ENCODE data around the gene CYB561D2. TPM values are rescaled to one million over a fixed set of nuclear protein-coding genes. Genes with fewer than 3 reads are reported as not detected.

The CYB561D2 gene
- total RNA-seq, 1 experiment from 2014 or later: 9.5 TPM

DNA sequence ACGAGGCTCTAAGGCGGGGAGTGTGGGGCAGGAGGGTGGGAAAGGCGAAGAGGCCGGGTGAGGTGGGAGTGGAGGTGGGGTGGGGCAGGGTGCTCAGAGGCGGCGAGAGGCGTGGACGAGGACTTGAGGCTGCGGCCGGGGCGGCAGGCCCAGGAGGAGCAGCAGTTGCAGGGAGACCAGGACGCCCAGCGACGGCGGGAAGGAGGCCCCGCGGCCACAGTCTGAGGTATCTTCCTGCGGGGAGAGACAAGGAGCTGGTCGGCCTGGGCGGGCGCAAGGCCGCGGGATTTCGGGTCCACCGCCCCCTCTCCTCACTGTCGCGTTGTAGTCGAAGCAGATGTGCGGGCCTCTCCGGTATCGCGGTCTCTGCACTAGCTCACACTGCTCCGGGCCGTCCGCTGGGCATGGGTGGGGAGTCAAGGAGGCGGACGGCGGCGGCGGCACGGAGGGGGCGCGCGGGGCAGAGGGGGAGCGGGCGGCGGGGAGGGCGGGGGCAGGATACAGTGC is 14.0 kb downstream of the CYB561D2 start:
- BruUV-seq (replicated peaks): no TSS peak
- intact Hi-C loops (cut with micrococcal nuclease): no loop called here
- no peaks in the 10 kb centered on the region for H3K79me2 ChIP-seq (ENCODE audit: insufficient read depth, low read length)
- ATAC-seq: no peak
- POLR2A ChIA-PET: no interaction called here
- no peak overlapping the region for H2AFZ ChIP-seq (ENCODE audit: low read depth, low read length, poor library complexity, severe bottlenecking)
- DNase-seq (ENCODE audit: low read depth, low spot score): no peak
- TF ChIP-seq ZNF274 (IDR thresholded peaks at IDR 0.05; ENCODE audit: low read depth, low read length) (no peak), RAD21 (IDR thresholded peaks at IDR 0.05; ENCODE audit: low read depth) (no peak), SP1 (IDR thresholded peaks at IDR 0.05; ENCODE audit: low read depth) (no peak), JUND (IDR thresholded peaks at IDR 0.05) (no peak), EZH2phosphoT487 (IDR thresholded peaks at IDR 0.05; ENCODE audit: borderline replicate concordance) (no peak), POLR2AphosphoS5 (IDR thresholded peaks at IDR 0.05; ENCODE audit: low read depth, low read length) (no peak), YY1 (IDR thresholded peaks at IDR 0.05; ENCODE audit: extremely low read depth, insufficient replicate concordance, low read depth, low read length) (no peak), ZFX (IDR thresholded peaks at IDR 0.05) (no peak), CEBPB (IDR thresholded peaks at IDR 0.05; ENCODE audit: low read depth) (no peak), ELF1 (IDR thresholded peaks at IDR 0.05; ENCODE audit: borderline replicate concordance, low read depth) (no peak), SIN3A (IDR thresholded peaks at IDR 0.05; ENCODE audit: low read depth) (no peak), CBX3 (IDR thresholded peaks at IDR 0.05; ENCODE audit: low read depth) (no peak), EZH2 (IDR thresholded peaks at IDR 0.05) (no peak)
- TF ChIP-seq, protein P1, sequence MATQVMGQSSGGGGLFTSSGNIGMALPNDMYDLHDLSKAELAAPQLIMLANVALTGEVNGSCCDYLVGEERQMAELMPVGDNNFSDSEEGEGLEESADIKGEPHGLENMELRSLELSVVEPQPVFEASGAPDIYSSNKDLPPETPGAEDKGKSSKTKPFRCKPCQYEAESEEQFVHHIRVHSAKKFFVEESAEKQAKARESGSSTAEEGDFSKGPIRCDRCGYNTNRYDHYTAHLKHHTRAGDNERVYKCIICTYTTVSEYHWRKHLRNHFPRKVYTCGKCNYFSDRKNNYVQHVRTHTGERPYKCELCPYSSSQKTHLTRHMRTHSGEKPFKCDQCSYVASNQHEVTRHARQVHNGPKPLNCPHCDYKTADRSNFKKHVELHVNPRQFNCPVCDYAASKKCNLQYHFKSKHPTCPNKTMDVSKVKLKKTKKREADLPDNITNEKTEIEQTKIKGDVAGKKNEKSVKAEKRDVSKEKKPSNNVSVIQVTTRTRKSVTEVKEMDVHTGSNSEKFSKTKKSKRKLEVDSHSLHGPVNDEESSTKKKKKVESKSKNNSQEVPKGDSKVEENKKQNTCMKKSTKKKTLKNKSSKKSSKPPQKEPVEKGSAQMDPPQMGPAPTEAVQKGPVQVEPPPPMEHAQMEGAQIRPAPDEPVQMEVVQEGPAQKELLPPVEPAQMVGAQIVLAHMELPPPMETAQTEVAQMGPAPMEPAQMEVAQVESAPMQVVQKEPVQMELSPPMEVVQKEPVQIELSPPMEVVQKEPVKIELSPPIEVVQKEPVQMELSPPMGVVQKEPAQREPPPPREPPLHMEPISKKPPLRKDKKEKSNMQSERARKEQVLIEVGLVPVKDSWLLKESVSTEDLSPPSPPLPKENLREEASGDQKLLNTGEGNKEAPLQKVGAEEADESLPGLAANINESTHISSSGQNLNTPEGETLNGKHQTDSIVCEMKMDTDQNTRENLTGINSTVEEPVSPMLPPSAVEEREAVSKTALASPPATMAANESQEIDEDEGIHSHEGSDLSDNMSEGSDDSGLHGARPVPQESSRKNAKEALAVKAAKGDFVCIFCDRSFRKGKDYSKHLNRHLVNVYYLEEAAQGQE (IDR thresholded peaks at IDR 0.05; ENCODE audit: low read depth): no peak
- TF ChIP-seq, protein P2, sequence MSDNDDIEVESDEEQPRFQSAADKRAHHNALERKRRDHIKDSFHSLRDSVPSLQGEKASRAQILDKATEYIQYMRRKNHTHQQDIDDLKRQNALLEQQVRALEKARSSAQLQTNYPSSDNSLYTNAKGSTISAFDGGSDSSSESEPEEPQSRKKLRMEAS (IDR thresholded peaks at IDR 0.05): no peak
- TF ChIP-seq, protein P3, sequence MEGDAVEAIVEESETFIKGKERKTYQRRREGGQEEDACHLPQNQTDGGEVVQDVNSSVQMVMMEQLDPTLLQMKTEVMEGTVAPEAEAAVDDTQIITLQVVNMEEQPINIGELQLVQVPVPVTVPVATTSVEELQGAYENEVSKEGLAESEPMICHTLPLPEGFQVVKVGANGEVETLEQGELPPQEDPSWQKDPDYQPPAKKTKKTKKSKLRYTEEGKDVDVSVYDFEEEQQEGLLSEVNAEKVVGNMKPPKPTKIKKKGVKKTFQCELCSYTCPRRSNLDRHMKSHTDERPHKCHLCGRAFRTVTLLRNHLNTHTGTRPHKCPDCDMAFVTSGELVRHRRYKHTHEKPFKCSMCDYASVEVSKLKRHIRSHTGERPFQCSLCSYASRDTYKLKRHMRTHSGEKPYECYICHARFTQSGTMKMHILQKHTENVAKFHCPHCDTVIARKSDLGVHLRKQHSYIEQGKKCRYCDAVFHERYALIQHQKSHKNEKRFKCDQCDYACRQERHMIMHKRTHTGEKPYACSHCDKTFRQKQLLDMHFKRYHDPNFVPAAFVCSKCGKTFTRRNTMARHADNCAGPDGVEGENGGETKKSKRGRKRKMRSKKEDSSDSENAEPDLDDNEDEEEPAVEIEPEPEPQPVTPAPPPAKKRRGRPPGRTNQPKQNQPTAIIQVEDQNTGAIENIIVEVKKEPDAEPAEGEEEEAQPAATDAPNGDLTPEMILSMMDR (IDR thresholded peaks at IDR 0.05 in 2 of 3, conservative IDR thresholded peaks at IDR 0.05 in 1 of 3; ENCODE audit: borderline replicate concordance in 1 of 3, insufficient read depth in 1 of 3, low read depth in 2 of 3, low read length in 2 of 3): no peak
- peaks cover 4 to 24% of the 10 kb centered on the region in 2 experiments; a peak in 3 of 4 replicates for H3K4me1 ChIP-seq (ENCODE audit: control insufficient read depth in 1 of 2, insufficient read depth in 2 of 2, low read length in 2 of 2)
- H3K4me3 ChIP-seq (replicated peaks in 1 of 2; ENCODE audit: low read depth in 1 of 2, low read length in 2 of 2): no peak overlapping the region
- no peaks in the 10 kb centered on the region for H3K9me2 ChIP-seq (ENCODE audit: insufficient read depth)
- H3K9ac ChIP-seq (ENCODE audit: low read length): no peak overlapping the region
- RAD21 ChIA-PET (ENCODE audit: low non-redundant PET in 1 of 2, low total read pairs in 2 of 2, uncharacterized antibody in 2 of 2, unreplicated experiment in 2 of 2): no interaction called here
- no peaks in the 10 kb centered on the region for H3K9me3 ChIP-seq (ENCODE audit: control insufficient read depth in 1 of 2, insufficient read depth in 1 of 2, low read depth in 1 of 2, low read length in 2 of 2)
- CTCF ChIA-PET: interaction anchor here (1.4 kb wide), 1 partner anchor 177 kb away, joined by 3 read pairs; no protein-coding TSS in a partner anchor
- no peaks in the 10 kb centered on the region for H4K20me1 ChIP-seq (ENCODE audit: insufficient read depth)
- no peaks in the 10 kb centered on the region for H3K36me3 ChIP-seq (ENCODE audit: control insufficient read depth in 1 of 2, insufficient read depth in 2 of 2, low read length in 2 of 2)
- H3K27ac ChIP-seq (ENCODE audit: low read depth, low read length): no peak overlapping the region
- no peaks in the 10 kb centered on the region for H3K27me3 ChIP-seq (ENCODE audit: insufficient read depth, low read length)
- peak overlapping the region; percentile 97 for H3K4me2 ChIP-seq (ENCODE audit: low read length)

Data from HCT116 (cell line).